Measurements from ENCODE around the gene AKAP12. TPM values are rescaled to one million over a fixed set of nuclear protein-coding genes. Genes with fewer than 3 reads are reported as not detected.

AKAP12 gene
- total RNA-seq, 1 donor from 2014 or later: 10.6 TPM

GRCh38 chr6:151391471-151392413 is 152.0 kb downstream of the AKAP12 start, which contains the start of gene ZBTB2:
TSS of gene ZBTB2 (minus strand) at chr6:151391559. CDS start at chr6:151373637, 17,922 bp downstream.
- Mint-ChIP-seq H3K27ac (peak within 1 kb of the TSS; percentile 92), H3K4me1 (ENCODE audit: low read depth) (peaks cover 32% of the 10 kb centered on the region), H3K27me3 (no peaks in the 10 kb centered on the region), H3K4me3 (ENCODE audit: low read depth) (peak within 1 kb of the TSS; percentile 82), H3K9me3 (ENCODE audit: low read depth) (no peaks in the 10 kb centered on the region), H3K36me3 (ENCODE audit: insufficient read depth) (peaks cover 2% of the 10 kb centered on the region)
- TF ChIP-seq, protein P1, sequence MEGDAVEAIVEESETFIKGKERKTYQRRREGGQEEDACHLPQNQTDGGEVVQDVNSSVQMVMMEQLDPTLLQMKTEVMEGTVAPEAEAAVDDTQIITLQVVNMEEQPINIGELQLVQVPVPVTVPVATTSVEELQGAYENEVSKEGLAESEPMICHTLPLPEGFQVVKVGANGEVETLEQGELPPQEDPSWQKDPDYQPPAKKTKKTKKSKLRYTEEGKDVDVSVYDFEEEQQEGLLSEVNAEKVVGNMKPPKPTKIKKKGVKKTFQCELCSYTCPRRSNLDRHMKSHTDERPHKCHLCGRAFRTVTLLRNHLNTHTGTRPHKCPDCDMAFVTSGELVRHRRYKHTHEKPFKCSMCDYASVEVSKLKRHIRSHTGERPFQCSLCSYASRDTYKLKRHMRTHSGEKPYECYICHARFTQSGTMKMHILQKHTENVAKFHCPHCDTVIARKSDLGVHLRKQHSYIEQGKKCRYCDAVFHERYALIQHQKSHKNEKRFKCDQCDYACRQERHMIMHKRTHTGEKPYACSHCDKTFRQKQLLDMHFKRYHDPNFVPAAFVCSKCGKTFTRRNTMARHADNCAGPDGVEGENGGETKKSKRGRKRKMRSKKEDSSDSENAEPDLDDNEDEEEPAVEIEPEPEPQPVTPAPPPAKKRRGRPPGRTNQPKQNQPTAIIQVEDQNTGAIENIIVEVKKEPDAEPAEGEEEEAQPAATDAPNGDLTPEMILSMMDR (IDR thresholded peaks at IDR 0.05; ENCODE audit: unreplicated experiment): no peak
- peak; percentile 59 for DNase-seq (ENCODE audit: low spot score, unreplicated experiment)

DNA sequence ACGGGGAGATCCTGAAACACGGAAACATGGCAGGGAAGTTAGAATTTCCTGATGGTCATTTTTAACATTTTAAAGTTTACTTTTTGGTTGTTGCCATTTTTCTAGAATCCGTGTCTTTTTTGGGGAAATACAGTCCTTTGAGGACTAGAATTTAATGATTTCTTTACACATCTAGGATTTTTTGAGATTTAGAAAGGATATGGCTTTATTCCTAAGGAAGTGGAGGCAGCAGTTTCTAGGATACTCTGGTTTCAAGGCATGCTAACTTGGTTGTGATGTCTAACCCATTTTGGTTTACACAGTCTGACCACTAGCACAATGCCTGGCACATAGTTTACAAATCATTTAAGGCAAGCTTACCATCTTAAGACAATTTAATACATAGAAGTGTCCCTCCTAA is 152.7 kb downstream of the AKAP12 start:
- TF ChIP-seq, protein P1 (IDR thresholded peaks at IDR 0.05; ENCODE audit: unreplicated experiment): no peak
- Mint-ChIP-seq H3K27ac (peak overlapping the region; percentile 92), H3K27me3 (no peaks in the 10 kb centered on the region), H3K9me3 (ENCODE audit: low read depth) (no peaks in the 10 kb centered on the region), H3K4me3 (ENCODE audit: low read depth) (peak overlapping the region; percentile 82), H3K36me3 (ENCODE audit: insufficient read depth) (peaks cover 2% of the 10 kb centered on the region), H3K4me1 (ENCODE audit: low read depth) (peaks cover 32% of the 10 kb centered on the region)
- no peak for DNase-seq (ENCODE audit: low spot score, unreplicated experiment)

DNA sequence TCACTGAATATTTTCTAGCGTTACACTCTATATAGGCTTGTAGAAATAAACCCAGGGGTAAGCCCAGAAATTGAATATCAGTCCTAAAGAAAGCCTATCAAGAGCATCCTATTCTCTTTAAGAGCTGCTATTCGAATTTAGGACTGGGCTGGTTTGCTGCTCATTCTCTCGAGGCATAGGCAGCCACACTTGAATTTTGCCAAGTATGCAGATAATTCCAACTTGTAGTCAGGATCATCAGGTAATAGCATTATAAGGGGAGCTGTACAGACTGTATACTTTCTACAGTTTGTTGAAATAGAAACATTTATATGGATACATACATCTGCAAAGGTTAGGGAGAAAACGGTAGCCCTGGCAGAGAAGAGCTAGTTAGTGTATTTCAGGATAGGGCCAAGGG is 153.6 kb downstream of the AKAP12 start:
- peak overlapping the region; percentile 82 for H3K4me3 Mint-ChIP-seq (ENCODE audit: low read depth)
- peak overlapping the region; percentile 84 for H3K27ac Mint-ChIP-seq
- H3K36me3 Mint-ChIP-seq (ENCODE audit: insufficient read depth): peaks cover 4% of the 10 kb centered on the region
- TF ChIP-seq, protein P1 (IDR thresholded peaks at IDR 0.05; ENCODE audit: unreplicated experiment): no peak
- peaks cover 34% of the 10 kb centered on the region for H3K4me1 Mint-ChIP-seq (ENCODE audit: low read depth)
- H3K9me3 Mint-ChIP-seq (ENCODE audit: low read depth): no peaks in the 10 kb centered on the region
- no peak for DNase-seq (ENCODE audit: low spot score, unreplicated experiment)
- H3K27me3 Mint-ChIP-seq: no peaks in the 10 kb centered on the region

GRCh38 chr6:151399679-151400078 is 159.9 kb downstream of the AKAP12 start:
- Mint-ChIP-seq H3K4me1 (ENCODE audit: low read depth) (peaks cover 23% of the 10 kb centered on the region), H3K4me3 (ENCODE audit: low read depth) (no peak overlapping the region), H3K9me3 (ENCODE audit: low read depth) (no peaks in the 10 kb centered on the region), H3K36me3 (ENCODE audit: insufficient read depth) (peaks cover 21% of the 10 kb centered on the region), H3K27ac (no peak overlapping the region), H3K27me3 (no peaks in the 10 kb centered on the region)
- TF ChIP-seq, protein P1 (IDR thresholded peaks at IDR 0.05; ENCODE audit: unreplicated experiment): no peak
- DNase-seq (ENCODE audit: low spot score, unreplicated experiment): no peak

- H3K27ac Mint-ChIP-seq: peak overlapping the region; percentile 22
- H3K4me3 Mint-ChIP-seq (ENCODE audit: low read depth): no peak overlapping the region
- H3K4me1 Mint-ChIP-seq (ENCODE audit: low read depth): peaks cover 17% of the 10 kb centered on the region
- no peak for DNase-seq (ENCODE audit: low spot score, unreplicated experiment)
- TF ChIP-seq, protein P1 (IDR thresholded peaks at IDR 0.05; ENCODE audit: unreplicated experiment): no peak
- no peaks in the 10 kb centered on the region for H3K9me3 Mint-ChIP-seq (ENCODE audit: low read depth)
- H3K27me3 Mint-ChIP-seq: no peaks in the 10 kb centered on the region
- peaks cover 21% of the 10 kb centered on the region for H3K36me3 Mint-ChIP-seq (ENCODE audit: insufficient read depth)
These were observed 160.7 kb downstream of the AKAP12 start for GRCh38 chr6:151400473-151400872.
